22Rv1 (cell line): ENCODE measurements around the gene THNSL1.

Experiments
- CTCF ChIP-seq: fragments of 450-650 bp; IDR thresholded peaks from 2 replicates; pipeline ENCODE4 v1.5.1; 2017; ENCODE audit warnings: mild to moderate bottlenecking
- ZFX ChIP-seq: fragments of 450-650 bp; IDR thresholded peaks from 2 replicates; pipeline ENCODE4 v1.6.1; 2017; ENCODE audit warnings: antibody characterized with exemption, borderline replicate concordance

GRCh38 chr10:25048450-25048849 is 32.0 kb downstream of the THNSL1 start:
- TF ChIP-seq CTCF = no peak
- no peak for TF ChIP-seq ZFX
